HCT116 (cell line): Measurements from ENCODE around the gene IQUB.

Source experiments
- ATF3 ChIP-seq: IDR thresholded peaks from 2 replicates; pipeline ENCODE4 v1.6.1; 2012
- CTCF ChIP-seq, 3 experiments: fragments of 200-600 bp in 1 of 3; sonication (generic) in 1 of 3; IDR thresholded peaks in 2 of 3; conservative IDR thresholded peaks in 1 of 3; 2 replicates each; pipeline ENCODE4 v1.5.1; 2012 to 2017; ENCODE audit warnings: low read depth in 2 of 3, low read length in 2 of 3, antibody characterized with exemption in 1 of 3, borderline replicate concordance in 1 of 3, control low read depth in 1 of 3, mild to moderate bottlenecking in 1 of 3, mixed read lengths in 1 of 3, mixed run types in 1 of 3, moderate library complexity in 1 of 3; ENCODE audit not compliant: insufficient read depth in 1 of 3
- EZH2 ChIP-seq: fragments of 200-600 bp; sonication (generic); IDR thresholded peaks from 2 replicates; pipeline ENCODE4 v1.6.1; 2017; ENCODE audit warnings: antibody characterized with exemption, mixed run types
- POLR2A ChIP-seq: IDR thresholded peaks from 2 replicates; pipeline ENCODE4 v1.7.0; 2011; ENCODE audit warnings: borderline replicate concordance; ENCODE audit not compliant: insufficient read depth, insufficient read length; ENCODE audit errors: extremely low read depth
- POLR2AphosphoS5 ChIP-seq: IDR thresholded peaks from 2 replicates; pipeline ENCODE4 v1.6.1; 2011; ENCODE audit warnings: mild to moderate bottlenecking, low read depth, low read length, moderate library complexity
- REST ChIP-seq: IDR thresholded peaks from 2 replicates; pipeline ENCODE4 v1.6.1; 2012; ENCODE audit warnings: low read depth
- SP1 ChIP-seq: IDR thresholded peaks from 2 replicates; pipeline ENCODE4 v1.6.1; 2012; ENCODE audit warnings: low read depth
- TCF7L2 ChIP-seq: IDR thresholded peaks from 2 replicates; pipeline ENCODE4 v1.7.0; 2011; ENCODE audit warnings: borderline replicate concordance, inconsistent platforms; ENCODE audit not compliant: insufficient read depth, insufficient read length; ENCODE audit errors: extremely low read depth
- ZNF274 ChIP-seq: fragments of 200-500 bp; sonication (Bioruptor generic); IDR thresholded peaks from 2 replicates; pipeline ENCODE4 v1.6.1; 2014; ENCODE audit warnings: mild to moderate bottlenecking, low read depth, low read length, inconsistent platforms

GRCh38 chr7:123439191-123439590 is 95.2 kb downstream of the IQUB start:
- TF ChIP-seq POLR2A (no peak), EZH2 (no peak), ZNF274 (no peak), CTCF (IDR thresholded peaks at IDR 0.05 in 2 of 3, conservative IDR thresholded peaks at IDR 0.05 in 1 of 3; ENCODE audit: borderline replicate concordance in 1 of 3, insufficient read depth in 1 of 3, low read depth in 2 of 3, low read length in 2 of 3) (no peak), ATF3 (no peak), REST (no peak), POLR2AphosphoS5 (no peak), SP1 (no peak), TCF7L2 (no peak)
